CD14-positive monocyte (primary cell): ENCODE results near the gene FAM81A. TPM values are rescaled to one million over a fixed set of nuclear protein-coding genes. Genes with fewer than 3 reads are reported as not detected.

Experiments
- DNase-seq, 3 donors: peaks; one replicate each; pipeline ENCODE4 v3.0.0-alpha.2; 2011 to 2022
- H2AFZ ChIP-seq: 2 replicates; pipeline ENCODE4 v1.6.0; 2012; ENCODE audit warnings: mild to moderate bottlenecking, low read depth, low read length, inconsistent platforms; ENCODE audit not compliant: insufficient read depth, poor library complexity, severe bottlenecking
- H3K27ac ChIP-seq, 2 donors: 1 replicate in 1 of 2; 2 replicates in 1 of 2; pipeline ENCODE4 v1.5.1; 2012 to 2013; ENCODE audit warnings: low read length in 2 of 2, control low read depth in 1 of 2, inconsistent platforms in 1 of 2, low read depth in 1 of 2, mild to moderate bottlenecking in 1 of 2
- H3K27me3 ChIP-seq, 2 donors: one replicate each; pipeline versions ENCODE4 v1.6.0 to v1.6.1; 2011 to 2013; ENCODE audit warnings: low read length in 2 of 2; ENCODE audit not compliant: control insufficient read depth in 2 of 2, insufficient read depth in 2 of 2
- H3K36me3 ChIP-seq, 2 donors: replicated peaks in 1 of 2; 1 replicate in 1 of 2; 2 replicates in 1 of 2; pipeline versions ENCODE4 v1.5.1 to v1.6.1; 2012 to 2013; ENCODE audit warnings: low read length in 2 of 2, control low read depth in 1 of 2, inconsistent platforms in 1 of 2, mild to moderate bottlenecking in 1 of 2; ENCODE audit not compliant: insufficient read depth in 2 of 2, control insufficient read depth in 1 of 2
- H3K4me1 ChIP-seq, 2 donors: 1 replicate in 1 of 2; 2 replicates in 1 of 2; pipeline versions ENCODE4 v1.5.1 to v1.6.1; 2012 to 2013; ENCODE audit warnings: low read length in 2 of 2, control low read depth in 1 of 2, inconsistent platforms in 1 of 2, mild to moderate bottlenecking in 1 of 2, moderate library complexity in 1 of 2; ENCODE audit not compliant: insufficient read depth in 2 of 2, control insufficient read depth in 1 of 2
- H3K4me2 ChIP-seq: replicated peaks from 2 replicates; pipeline ENCODE3; 2012; ENCODE audit warnings: low read length, moderate library complexity, mild to moderate bottlenecking; ENCODE audit not compliant: poor library complexity, severe bottlenecking; ENCODE audit errors: extremely low read depth
- H3K4me3 ChIP-seq, 3 experiments: fragments of 200-600 bp in 1 of 3; sonication (generic) in 1 of 3; replicated peaks in 1 of 3; 1 replicate in 2 of 3; 2 replicates in 1 of 3; pipeline ENCODE4 v1.5.1; 2011 to 2013; ENCODE audit warnings: low read length in 3 of 3, mild to moderate bottlenecking in 3 of 3, control low read depth in 2 of 3, low read depth in 2 of 3, inconsistent platforms in 1 of 3, moderate library complexity in 1 of 3
- H3K79me2 ChIP-seq: 2 replicates; pipeline ENCODE4 v1.6.0; 2012; ENCODE audit warnings: mild to moderate bottlenecking, control low read depth, inconsistent platforms, low read length, moderate library complexity; ENCODE audit not compliant: insufficient read depth
- H3K9ac ChIP-seq: 2 replicates; pipeline ENCODE4 v1.6.0; 2017; ENCODE audit warnings: low read length, mild to moderate bottlenecking; ENCODE audit not compliant: insufficient read depth, poor library complexity, severe bottlenecking
- H3K9me3 ChIP-seq, 2 donors: replicated peaks in 1 of 2; 1 replicate in 1 of 2; 2 replicates in 1 of 2; pipeline versions ENCODE4 v1.5.1 to v1.6.1; 2012 to 2013; ENCODE audit warnings: low read length in 2 of 2, control low read depth in 1 of 2; ENCODE audit not compliant: control insufficient read depth in 1 of 2, insufficient read depth in 1 of 2
- H4K20me1 ChIP-seq: 2 replicates; pipeline ENCODE4 v1.6.0; 2012; ENCODE audit warnings: mild to moderate bottlenecking, low read length, control low read depth, moderate library complexity; ENCODE audit not compliant: insufficient read depth
- H3K27ac Mint-ChIP-seq, 7 donors: one replicate each; pipeline ENCODE4 v1.8.0; 2020; ENCODE audit warnings: mild to moderate bottlenecking in 7 of 7, mixed read lengths in 7 of 7, moderate library complexity in 6 of 7, inconsistent platforms in 2 of 7
- H3K27me3 Mint-ChIP-seq, 3 donors: one replicate each; pipeline ENCODE4 v1.8.0; 2021 to 2022; ENCODE audit warnings: low read depth in 3 of 3, mild to moderate bottlenecking in 3 of 3, mixed read lengths in 3 of 3, moderate library complexity in 3 of 3, inconsistent platforms in 1 of 3
- H3K36me3 Mint-ChIP-seq, 2 donors: one replicate each; pipeline ENCODE4 v1.8.0; 2020; ENCODE audit warnings: mixed read lengths in 2 of 2, inconsistent platforms in 1 of 2, mild to moderate bottlenecking in 1 of 2
- H3K4me1 Mint-ChIP-seq: one replicate; pipeline ENCODE4 v1.8.0; 2020; ENCODE audit warnings: mild to moderate bottlenecking, mixed read lengths
- H3K4me3 Mint-ChIP-seq, 2 donors: one replicate each; pipeline ENCODE4 v1.8.0; 2020; ENCODE audit warnings: mild to moderate bottlenecking in 2 of 2, mixed read lengths in 2 of 2, moderate library complexity in 1 of 2
- H3K9me3 Mint-ChIP-seq, 7 donors: one replicate each; pipeline ENCODE4 v1.8.0; 2020 to 2022; ENCODE audit warnings: mixed read lengths in 7 of 7, mild to moderate bottlenecking in 6 of 7, moderate library complexity in 6 of 7, inconsistent platforms in 2 of 7
- CTCF ChIP-seq: fragments of 200-600 bp; IDR thresholded peaks from one replicate; pipeline ENCODE4 v1.8.0; 2022; ENCODE audit warnings: antibody characterized with exemption, mild to moderate bottlenecking
- WGBS: methylation state at CpG from one replicate; pipeline ENCODE4 v1.1.5; 2013; ENCODE audit warnings: missing lambda C conversion rate; ENCODE audit not compliant: insufficient coverage; 5-methylcytosine and 5-hydroxymethylcytosine counted together
- intact Hi-C, 2 donors: fragments of 100-400 bp; cut with micrococcal nuclease; formaldehyde crosslinking; loops; one replicate each; pipeline versions ENCODE4 v1.15.0 to v1.15.1; 2023
- polyA plus RNA-seq, 3 donors: library from polyadenylated mRNA; depleted of rRNA in 1 of 3; unstranded in 2 of 3; stranded (reverse) in 1 of 3; fragments of 300-500 nt in 2 of 3; fragments of >200 nt in 1 of 3; fragmentation: Illumina TruSeq in 2 of 3; gene quantifications; 1 replicate in 2 of 3; 2 replicates in 1 of 3; pipeline ENCODE4 v1.2.3, GENCODE V29; 2012 to 2021

The FAM81A gene
- polyA plus RNA-seq, 3 donors: 0.40 to 0.66 TPM; not detected in 1

GRCh38 chr15:59548501-59549226 lies 110.7 kb downstream of the FAM81A start:
- H3K36me3 Mint-ChIP-seq: no peaks in the 10 kb centered on the region
- no peaks in the 10 kb centered on the region for H3K9me3 ChIP-seq
- H3K9me3 Mint-ChIP-seq: peaks cover 0 to 3% (median 0%) of the 10 kb centered on the region in 7 donors
- H3K27me3 ChIP-seq: no peaks in the 10 kb centered on the region
- WGBS: 83% methylated on average over 7 of the region's 9 CpGs
- no peak overlapping the region for H3K27ac Mint-ChIP-seq
- H3K36me3 ChIP-seq: no peaks in the 10 kb centered on the region
- no peak for DNase-seq
- no peak overlapping the region for H3K27ac ChIP-seq
- no peak overlapping the region for H3K4me3 Mint-ChIP-seq
- no peak overlapping the region for H3K4me3 ChIP-seq
- intact Hi-C loops: no loop called here
- no peak overlapping the region for H3K9ac ChIP-seq
- no peak overlapping the region for H2AFZ ChIP-seq
- peaks cover 0 to 3% (median 0%) of the 10 kb centered on the region in 3 donors for H3K27me3 Mint-ChIP-seq
- H3K79me2 ChIP-seq: no peaks in the 10 kb centered on the region
- H3K4me2 ChIP-seq: no peak overlapping the region
- no peak for TF ChIP-seq CTCF
- H4K20me1 ChIP-seq: no peaks in the 10 kb centered on the region
- peaks cover 29% of the 10 kb centered on the region for H3K4me1 Mint-ChIP-seq
- peaks cover 26 to 30% of the 10 kb centered on the region in 2 donors for H3K4me1 ChIP-seq

- no peak overlapping the region for H3K27ac ChIP-seq
- no peak overlapping the region for H3K9ac ChIP-seq
- no peaks in the 10 kb centered on the region for H3K9me3 ChIP-seq
- no peaks in the 10 kb centered on the region for H3K79me2 ChIP-seq
- peaks cover 20% of the 10 kb centered on the region for H3K4me1 Mint-ChIP-seq
- no peak overlapping the region for H3K4me3 Mint-ChIP-seq
- 94% methylated on average over 7 of the region's 9 CpGs for WGBS
- H3K27ac Mint-ChIP-seq: peak overlapping the region in 4 of 7 donors; percentile 19 to 76 (median 36)
- H2AFZ ChIP-seq: no peak overlapping the region
- H4K20me1 ChIP-seq: no peaks in the 10 kb centered on the region
- H3K27me3 Mint-ChIP-seq: no peaks in the 10 kb centered on the region
- no peaks in the 10 kb centered on the region for H3K27me3 ChIP-seq
- intact Hi-C loops: no loop called here
- no peak overlapping the region for H3K4me3 ChIP-seq
- no peaks in the 10 kb centered on the region for H3K36me3 Mint-ChIP-seq
- no peak for DNase-seq
- peaks cover 0 to 3% (median 0%) of the 10 kb centered on the region in 7 donors for H3K9me3 Mint-ChIP-seq
- no peaks in the 10 kb centered on the region for H3K36me3 ChIP-seq
- TF ChIP-seq CTCF: no peak
- no peak overlapping the region for H3K4me2 ChIP-seq
- H3K4me1 ChIP-seq: peaks cover 17 to 21% of the 10 kb centered on the region in 2 donors
These were observed 111.6 kb downstream of the FAM81A start for GRCh38 chr15:59549301-59550185.
